ENCODE measurements around the gene IGFLR1.

- TF ChIP-seq CTCF (conservative IDR thresholded peaks at IDR 0.05 in 1 of 2, IDR thresholded peaks at IDR 0.05 in 1 of 2; ENCODE audit: extremely low read depth in 1 of 2, insufficient read depth in 1 of 2, low read depth in 1 of 2, low read length in 2 of 2) (no peak), EZH2 (IDR thresholded peaks at IDR 0.05; ENCODE audit: borderline replicate concordance, low read length) (no peak)
Observed at GRCh38 chr19:35704218-35704617, 38.0 kb downstream of the IGFLR1 start, which contains the start of gene ZBTB32.

Data from mammary epithelial cell (primary cell).